Measurements from ENCODE around the gene DOK7. TPM values are rescaled to one million over a fixed set of nuclear protein-coding genes. Genes with fewer than 3 reads are reported as not detected.

Gene DOK7
- total and polyA plus RNA-seq, 4 donors: 0.13 to 0.84 (median 0.46) TPM

- Histone ChIP-seq H3K27me3 (ENCODE audit: control insufficient read depth in 4 of 4, insufficient read depth in 4 of 4, low read length in 3 of 4) (no peaks in the 10 kb centered on the region), H3K36me3 (ENCODE audit: control insufficient read depth in 4 of 4, insufficient read depth in 3 of 4, low read depth in 1 of 4, low read length in 3 of 4) (no peaks in the 10 kb centered on the region)
- WGBS: 78% methylated on average over 20 of the region's 20 CpGs
Measured at GRCh38 chr4:3489451-3489962, 26.4 kb downstream of the DOK7 start.

GRCh38 chr4:3491681-3492405, 28.7 kb downstream of the DOK7 start:
- no peaks in the 10 kb centered on the region for H3K36me3 ChIP-seq (ENCODE audit: control insufficient read depth in 4 of 4, insufficient read depth in 3 of 4, low read depth in 1 of 4, low read length in 3 of 4)
- WGBS: 83% methylated on average over 17 of the region's 17 CpGs
- no peak for TF ChIP-seq FOXA2 (IDR thresholded peaks at IDR 0.05)
- TF ChIP-seq, protein P1, sequence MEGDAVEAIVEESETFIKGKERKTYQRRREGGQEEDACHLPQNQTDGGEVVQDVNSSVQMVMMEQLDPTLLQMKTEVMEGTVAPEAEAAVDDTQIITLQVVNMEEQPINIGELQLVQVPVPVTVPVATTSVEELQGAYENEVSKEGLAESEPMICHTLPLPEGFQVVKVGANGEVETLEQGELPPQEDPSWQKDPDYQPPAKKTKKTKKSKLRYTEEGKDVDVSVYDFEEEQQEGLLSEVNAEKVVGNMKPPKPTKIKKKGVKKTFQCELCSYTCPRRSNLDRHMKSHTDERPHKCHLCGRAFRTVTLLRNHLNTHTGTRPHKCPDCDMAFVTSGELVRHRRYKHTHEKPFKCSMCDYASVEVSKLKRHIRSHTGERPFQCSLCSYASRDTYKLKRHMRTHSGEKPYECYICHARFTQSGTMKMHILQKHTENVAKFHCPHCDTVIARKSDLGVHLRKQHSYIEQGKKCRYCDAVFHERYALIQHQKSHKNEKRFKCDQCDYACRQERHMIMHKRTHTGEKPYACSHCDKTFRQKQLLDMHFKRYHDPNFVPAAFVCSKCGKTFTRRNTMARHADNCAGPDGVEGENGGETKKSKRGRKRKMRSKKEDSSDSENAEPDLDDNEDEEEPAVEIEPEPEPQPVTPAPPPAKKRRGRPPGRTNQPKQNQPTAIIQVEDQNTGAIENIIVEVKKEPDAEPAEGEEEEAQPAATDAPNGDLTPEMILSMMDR (IDR thresholded peaks at IDR 0.05; ENCODE audit: low read depth, low read length, missing input control): no peak

More at GRCh38 chr4:3489451-3489962, 26.4 kb downstream of the DOK7 start:
- Histone ChIP-seq H3K9me3 (ENCODE audit: control insufficient read depth in 4 of 4, low read length in 3 of 4) (no peaks in the 10 kb centered on the region), H3K27ac (ENCODE audit: low read depth in 1 of 2, low read length in 2 of 2) (no peak overlapping the region), H3K4me1 (ENCODE audit: control insufficient read depth in 4 of 4, insufficient read depth in 4 of 4, low read length in 3 of 4) (no peaks in the 10 kb centered on the region), H3K4me3 (ENCODE audit: low read depth in 1 of 3, low read length in 3 of 3) (no peak overlapping the region), H3K9ac (ENCODE audit: low read depth in 1 of 2, low read length in 2 of 2) (no peak overlapping the region)
- TF ChIP-seq RAD21 (IDR thresholded peaks at IDR 0.05) (no peak), HNF4G (IDR thresholded peaks at IDR 0.05) (no peak), GABPA (IDR thresholded peaks at IDR 0.05 in 1 of 2, conservative IDR thresholded peaks at IDR 0.05 in 1 of 2) (no peak), MAX (IDR thresholded peaks at IDR 0.05) (no peak)
- TF ChIP-seq, protein P2, sequence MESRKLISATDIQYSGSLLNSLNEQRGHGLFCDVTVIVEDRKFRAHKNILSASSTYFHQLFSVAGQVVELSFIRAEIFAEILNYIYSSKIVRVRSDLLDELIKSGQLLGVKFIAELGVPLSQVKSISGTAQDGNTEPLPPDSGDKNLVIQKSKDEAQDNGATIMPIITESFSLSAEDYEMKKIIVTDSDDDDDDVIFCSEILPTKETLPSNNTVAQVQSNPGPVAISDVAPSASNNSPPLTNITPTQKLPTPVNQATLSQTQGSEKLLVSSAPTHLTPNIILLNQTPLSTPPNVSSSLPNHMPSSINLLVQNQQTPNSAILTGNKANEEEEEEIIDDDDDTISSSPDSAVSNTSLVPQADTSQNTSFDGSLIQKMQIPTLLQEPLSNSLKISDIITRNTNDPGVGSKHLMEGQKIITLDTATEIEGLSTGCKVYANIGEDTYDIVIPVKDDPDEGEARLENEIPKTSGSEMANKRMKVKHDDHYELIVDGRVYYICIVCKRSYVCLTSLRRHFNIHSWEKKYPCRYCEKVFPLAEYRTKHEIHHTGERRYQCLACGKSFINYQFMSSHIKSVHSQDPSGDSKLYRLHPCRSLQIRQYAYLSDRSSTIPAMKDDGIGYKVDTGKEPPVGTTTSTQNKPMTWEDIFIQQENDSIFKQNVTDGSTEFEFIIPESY (IDR thresholded peaks at IDR 0.05): no peak
- TF ChIP-seq, protein P3, sequence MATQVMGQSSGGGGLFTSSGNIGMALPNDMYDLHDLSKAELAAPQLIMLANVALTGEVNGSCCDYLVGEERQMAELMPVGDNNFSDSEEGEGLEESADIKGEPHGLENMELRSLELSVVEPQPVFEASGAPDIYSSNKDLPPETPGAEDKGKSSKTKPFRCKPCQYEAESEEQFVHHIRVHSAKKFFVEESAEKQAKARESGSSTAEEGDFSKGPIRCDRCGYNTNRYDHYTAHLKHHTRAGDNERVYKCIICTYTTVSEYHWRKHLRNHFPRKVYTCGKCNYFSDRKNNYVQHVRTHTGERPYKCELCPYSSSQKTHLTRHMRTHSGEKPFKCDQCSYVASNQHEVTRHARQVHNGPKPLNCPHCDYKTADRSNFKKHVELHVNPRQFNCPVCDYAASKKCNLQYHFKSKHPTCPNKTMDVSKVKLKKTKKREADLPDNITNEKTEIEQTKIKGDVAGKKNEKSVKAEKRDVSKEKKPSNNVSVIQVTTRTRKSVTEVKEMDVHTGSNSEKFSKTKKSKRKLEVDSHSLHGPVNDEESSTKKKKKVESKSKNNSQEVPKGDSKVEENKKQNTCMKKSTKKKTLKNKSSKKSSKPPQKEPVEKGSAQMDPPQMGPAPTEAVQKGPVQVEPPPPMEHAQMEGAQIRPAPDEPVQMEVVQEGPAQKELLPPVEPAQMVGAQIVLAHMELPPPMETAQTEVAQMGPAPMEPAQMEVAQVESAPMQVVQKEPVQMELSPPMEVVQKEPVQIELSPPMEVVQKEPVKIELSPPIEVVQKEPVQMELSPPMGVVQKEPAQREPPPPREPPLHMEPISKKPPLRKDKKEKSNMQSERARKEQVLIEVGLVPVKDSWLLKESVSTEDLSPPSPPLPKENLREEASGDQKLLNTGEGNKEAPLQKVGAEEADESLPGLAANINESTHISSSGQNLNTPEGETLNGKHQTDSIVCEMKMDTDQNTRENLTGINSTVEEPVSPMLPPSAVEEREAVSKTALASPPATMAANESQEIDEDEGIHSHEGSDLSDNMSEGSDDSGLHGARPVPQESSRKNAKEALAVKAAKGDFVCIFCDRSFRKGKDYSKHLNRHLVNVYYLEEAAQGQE (IDR thresholded peaks at IDR 0.05): no peak
- TF ChIP-seq, protein P1 (IDR thresholded peaks at IDR 0.05; ENCODE audit: low read depth, low read length, missing input control): no peak
- DNase-seq (ENCODE audit: low spot score): no peak

More at GRCh38 chr4:3491681-3492405, 28.7 kb downstream of the DOK7 start:
- no peak for DNase-seq (ENCODE audit: low spot score)
- Histone ChIP-seq H3K9ac (ENCODE audit: low read depth in 1 of 2, low read length in 2 of 2) (no peak overlapping the region), H3K27me3 (ENCODE audit: control insufficient read depth in 4 of 4, insufficient read depth in 4 of 4, low read length in 3 of 4) (no peaks in the 10 kb centered on the region), H3K9me3 (ENCODE audit: control insufficient read depth in 4 of 4, low read length in 3 of 4) (no peaks in the 10 kb centered on the region), H3K4me1 (ENCODE audit: control insufficient read depth in 4 of 4, insufficient read depth in 4 of 4, low read length in 3 of 4) (no peaks in the 10 kb centered on the region), H3K27ac (ENCODE audit: low read depth in 1 of 2, low read length in 2 of 2) (no peak overlapping the region), H3K4me3 (ENCODE audit: low read depth in 1 of 3, low read length in 3 of 3) (no peak overlapping the region)
